ENCODE results near the gene LCN15. TPM values are rescaled to one million over a fixed set of nuclear protein-coding genes. Genes with fewer than 3 reads are reported as not detected.
"Not testable (repeated sequence)": the region's sequence is repeated elsewhere in the genome, so short reads cannot be mapped to it uniquely, and the experiment has no call there.

The LCN15 gene
- total and polyA plus RNA-seq, 2 of the 13 experiments (the other 11 are each of a cell fraction or from before 2014, with no cell fraction given) = 1.3 to 53.7 TPM

DNA sequence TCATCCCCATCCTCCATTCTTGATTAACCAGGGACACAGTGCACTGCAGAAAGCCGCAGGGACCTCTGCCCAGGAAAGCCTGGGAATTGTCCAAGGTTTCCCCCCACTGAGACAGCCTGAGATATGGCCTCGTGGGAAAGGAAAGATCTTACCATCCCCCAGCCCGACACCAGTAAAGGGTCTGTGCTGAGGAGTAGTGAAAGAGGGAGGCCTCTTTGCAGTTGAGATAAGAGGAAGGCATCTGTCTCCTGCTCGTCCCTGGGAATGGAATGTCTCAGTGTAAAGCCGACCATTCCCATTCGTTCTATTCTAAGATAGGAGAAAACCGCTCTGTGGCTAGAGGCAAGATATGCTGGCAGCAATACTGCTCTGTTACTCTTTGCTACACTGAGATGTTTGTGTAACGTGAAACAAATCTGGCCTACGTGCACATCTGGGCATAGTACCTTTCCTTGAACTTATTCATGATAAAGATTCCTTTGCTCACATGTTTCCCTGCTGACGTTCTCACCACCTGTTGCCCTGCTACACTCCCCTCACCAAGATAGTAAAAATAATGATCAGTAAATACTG lies 32.5 kb upstream of the LCN15 start (continued):
- TF ChIP-seq, protein P1, sequence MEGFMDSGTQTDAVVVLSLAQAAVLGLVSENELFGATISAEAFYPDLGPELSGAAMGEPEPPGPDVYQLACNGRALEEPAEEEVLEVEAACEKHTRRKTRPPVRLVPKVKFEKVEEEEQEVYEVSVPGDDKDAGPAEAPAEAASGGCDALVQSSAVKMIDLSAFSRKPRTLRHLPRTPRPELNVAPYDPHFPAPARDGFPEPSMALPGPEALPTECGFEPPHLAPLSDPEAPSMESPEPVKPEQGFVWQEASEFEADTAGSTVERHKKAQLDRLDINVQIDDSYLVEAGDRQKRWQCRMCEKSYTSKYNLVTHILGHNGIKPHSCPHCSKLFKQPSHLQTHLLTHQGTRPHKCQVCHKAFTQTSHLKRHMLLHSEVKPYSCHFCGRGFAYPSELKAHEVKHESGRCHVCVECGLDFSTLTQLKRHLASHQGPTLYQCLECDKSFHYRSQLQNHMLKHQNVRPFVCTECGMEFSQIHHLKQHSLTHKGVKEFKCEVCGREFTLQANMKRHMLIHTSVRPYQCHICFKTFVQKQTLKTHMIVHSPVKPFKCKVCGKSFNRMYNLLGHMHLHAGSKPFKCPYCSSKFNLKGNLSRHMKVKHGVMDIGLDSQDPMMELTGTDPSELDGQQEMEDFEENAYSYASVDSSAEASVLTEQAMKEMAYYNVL (CRISPR knock-in tag; IDR thresholded peaks at IDR 0.05; ENCODE audit: borderline replicate concordance) = 0 out of 2 replicates have a peak, but pooled peaks have one; percentile 9
- TF ChIP-seq PITX1 (CRISPR knock-in tag; IDR thresholded peaks at IDR 0.05) (0 out of 2 replicates have a peak, but pooled peaks have one; percentile 15), HDAC2 (CRISPR knock-in tag; IDR thresholded peaks at IDR 0.05) (0 out of 2 replicates have a peak, but pooled peaks have one; percentile 22), SOX5 (CRISPR knock-in tag; IDR thresholded peaks at IDR 0.05; ENCODE audit: borderline replicate concordance) (peak; percentile 30; the same call in 1 of the 2 replicates), ZNF431 (CRISPR knock-in tag; IDR thresholded peaks at IDR 0.05; ENCODE audit: borderline replicate concordance, low read depth) (0 out of 2 replicates have a peak, but pooled peaks have one; percentile 67), ZBTB20 (CRISPR knock-in tag; IDR thresholded peaks at IDR 0.05; ENCODE audit: borderline replicate concordance, low read depth) (peak; percentile 46; the same call in 1 of the 2 replicates), SIN3A (IDR thresholded peaks at IDR 0.05; ENCODE audit: borderline replicate concordance, low read depth, low read length) (0 out of 2 replicates have a peak, but pooled peaks have one; percentile 27), NONO (CRISPR knock-in tag; conservative IDR thresholded peaks at IDR 0.05) (0 out of 2 replicates have a peak, but pooled peaks have one; percentile 34), ZMAT3 (CRISPR knock-in tag; conservative IDR thresholded peaks at IDR 0.05) (0 out of 2 replicates have a peak, but pooled peaks have one; percentile 45), RBFOX2 (IDR thresholded peaks at IDR 0.05; ENCODE audit: low read depth, low read length) (peak; percentile 49; the same call in 1 of the 2 replicates)
- TF ChIP-seq, protein P2, sequence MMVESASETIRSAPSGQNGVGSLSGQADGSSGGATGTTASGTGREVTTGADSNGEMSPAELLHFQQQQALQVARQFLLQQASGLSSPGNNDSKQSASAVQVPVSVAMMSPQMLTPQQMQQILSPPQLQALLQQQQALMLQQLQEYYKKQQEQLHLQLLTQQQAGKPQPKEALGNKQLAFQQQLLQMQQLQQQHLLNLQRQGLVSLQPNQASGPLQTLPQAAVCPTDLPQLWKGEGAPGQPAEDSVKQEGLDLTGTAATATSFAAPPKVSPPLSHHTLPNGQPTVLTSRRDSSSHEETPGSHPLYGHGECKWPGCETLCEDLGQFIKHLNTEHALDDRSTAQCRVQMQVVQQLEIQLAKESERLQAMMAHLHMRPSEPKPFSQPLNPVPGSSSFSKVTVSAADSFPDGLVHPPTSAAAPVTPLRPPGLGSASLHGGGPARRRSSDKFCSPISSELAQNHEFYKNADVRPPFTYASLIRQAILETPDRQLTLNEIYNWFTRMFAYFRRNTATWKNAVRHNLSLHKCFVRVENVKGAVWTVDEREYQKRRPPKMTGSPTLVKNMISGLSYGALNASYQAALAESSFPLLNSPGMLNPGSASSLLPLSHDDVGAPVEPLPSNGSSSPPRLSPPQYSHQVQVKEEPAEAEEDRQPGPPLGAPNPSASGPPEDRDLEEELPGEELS (CRISPR knock-in tag; IDR thresholded peaks at IDR 0.05) = peak; percentile 34; the same call in 1 of the 2 replicates
- TF ChIP-seq, protein P3, sequence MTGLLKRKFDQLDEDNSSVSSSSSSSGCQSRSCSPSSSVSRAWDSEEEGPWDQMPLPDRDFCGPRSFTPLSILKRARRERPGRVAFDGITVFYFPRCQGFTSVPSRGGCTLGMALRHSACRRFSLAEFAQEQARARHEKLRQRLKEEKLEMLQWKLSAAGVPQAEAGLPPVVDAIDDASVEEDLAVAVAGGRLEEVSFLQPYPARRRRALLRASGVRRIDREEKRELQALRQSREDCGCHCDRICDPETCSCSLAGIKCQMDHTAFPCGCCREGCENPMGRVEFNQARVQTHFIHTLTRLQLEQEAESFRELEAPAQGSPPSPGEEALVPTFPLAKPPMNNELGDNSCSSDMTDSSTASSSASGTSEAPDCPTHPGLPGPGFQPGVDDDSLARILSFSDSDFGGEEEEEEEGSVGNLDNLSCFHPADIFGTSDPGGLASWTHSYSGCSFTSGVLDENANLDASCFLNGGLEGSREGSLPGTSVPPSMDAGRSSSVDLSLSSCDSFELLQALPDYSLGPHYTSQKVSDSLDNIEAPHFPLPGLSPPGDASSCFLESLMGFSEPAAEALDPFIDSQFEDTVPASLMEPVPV (CRISPR knock-in tag; IDR thresholded peaks at IDR 0.05) = peak; percentile 13; the same call in 1 of the 2 replicates
- TF ChIP-seq, protein P4, sequence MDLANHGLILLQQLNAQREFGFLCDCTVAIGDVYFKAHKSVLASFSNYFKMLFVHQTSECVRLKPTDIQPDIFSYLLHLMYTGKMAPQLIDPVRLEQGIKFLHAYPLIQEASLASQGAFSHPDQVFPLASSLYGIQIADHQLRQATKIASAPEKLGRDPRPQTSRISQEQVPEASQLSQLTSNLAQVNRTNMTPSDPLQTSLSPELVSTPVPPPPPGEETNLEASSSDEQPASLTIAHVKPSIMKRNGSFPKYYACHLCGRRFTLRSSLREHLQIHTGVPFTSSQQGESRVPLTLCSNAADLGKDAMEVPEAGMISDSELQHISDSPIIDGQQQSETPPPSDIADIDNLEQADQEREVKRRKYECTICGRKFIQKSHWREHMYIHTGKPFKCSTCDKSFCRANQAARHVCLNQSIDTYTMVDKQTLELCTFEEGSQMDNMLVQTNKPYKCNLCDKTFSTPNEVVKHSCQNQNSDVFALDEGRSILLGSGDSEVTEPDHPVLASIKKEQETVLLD (CRISPR knock-in tag; IDR thresholded peaks at IDR 0.05; ENCODE audit: low read depth) = 0 out of 2 replicates have a peak, but pooled peaks have one; percentile 23
- TF ChIP-seq, protein P5, sequence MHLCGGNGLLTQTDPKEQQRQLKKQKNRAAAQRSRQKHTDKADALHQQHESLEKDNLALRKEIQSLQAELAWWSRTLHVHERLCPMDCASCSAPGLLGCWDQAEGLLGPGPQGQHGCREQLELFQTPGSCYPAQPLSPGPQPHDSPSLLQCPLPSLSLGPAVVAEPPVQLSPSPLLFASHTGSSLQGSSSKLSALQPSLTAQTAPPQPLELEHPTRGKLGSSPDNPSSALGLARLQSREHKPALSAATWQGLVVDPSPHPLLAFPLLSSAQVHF (CRISPR knock-in tag; IDR thresholded peaks at IDR 0.05) = peak; percentile 20; the same call in 1 of the 2 replicates
- TF ChIP-seq, protein P6, sequence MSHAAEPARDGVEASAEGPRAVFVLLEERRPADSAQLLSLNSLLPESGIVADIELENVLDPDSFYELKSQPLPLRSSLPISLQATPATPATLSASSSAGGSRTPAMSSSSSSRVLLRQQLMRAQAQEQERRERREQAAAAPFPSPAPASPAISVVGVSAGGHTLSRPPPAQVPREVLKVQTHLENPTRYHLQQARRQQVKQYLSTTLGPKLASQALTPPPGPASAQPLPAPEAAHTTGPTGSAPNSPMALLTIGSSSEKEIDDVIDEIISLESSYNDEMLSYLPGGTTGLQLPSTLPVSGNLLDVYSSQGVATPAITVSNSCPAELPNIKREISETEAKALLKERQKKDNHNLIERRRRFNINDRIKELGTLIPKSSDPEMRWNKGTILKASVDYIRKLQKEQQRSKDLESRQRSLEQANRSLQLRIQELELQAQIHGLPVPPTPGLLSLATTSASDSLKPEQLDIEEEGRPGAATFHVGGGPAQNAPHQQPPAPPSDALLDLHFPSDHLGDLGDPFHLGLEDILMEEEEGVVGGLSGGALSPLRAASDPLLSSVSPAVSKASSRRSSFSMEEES (CRISPR knock-in tag; IDR thresholded peaks at IDR 0.05) = peak; percentile 40; the same call in 1 of the 2 replicates
- not testable (repeated sequence) for TF ChIP-seq NONO (IDR thresholded peaks at IDR 0.05)
- TF ChIP-seq, protein P7, sequence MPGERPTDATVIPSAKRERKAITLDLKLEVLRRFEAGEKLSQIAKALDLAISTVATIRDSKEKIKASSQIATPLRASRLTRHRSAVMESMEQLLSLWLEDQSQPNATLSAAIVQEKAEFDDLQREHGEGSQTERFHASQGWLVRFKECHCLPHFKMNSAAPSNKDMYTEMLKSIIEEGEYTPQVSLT (CRISPR knock-in tag; IDR thresholded peaks at IDR 0.05; ENCODE audit: borderline replicate concordance, low read depth) = 0 out of 2 replicates have a peak, but pooled peaks have one; percentile 61
